Measurements from ENCODE around the gene A4GALT. TPM values are rescaled to one million over a fixed set of nuclear protein-coding genes. Genes with fewer than 3 reads are reported as not detected.

The A4GALT gene
- total and polyA plus RNA-seq, 10 of the 15 experiments (the other 5 are each of a cell fraction or from before 2014, with no cell fraction given), result 0.04 to 3.9 (median 2.3) TPM; not detected in 1

- TF ChIP-seq, protein P1, sequence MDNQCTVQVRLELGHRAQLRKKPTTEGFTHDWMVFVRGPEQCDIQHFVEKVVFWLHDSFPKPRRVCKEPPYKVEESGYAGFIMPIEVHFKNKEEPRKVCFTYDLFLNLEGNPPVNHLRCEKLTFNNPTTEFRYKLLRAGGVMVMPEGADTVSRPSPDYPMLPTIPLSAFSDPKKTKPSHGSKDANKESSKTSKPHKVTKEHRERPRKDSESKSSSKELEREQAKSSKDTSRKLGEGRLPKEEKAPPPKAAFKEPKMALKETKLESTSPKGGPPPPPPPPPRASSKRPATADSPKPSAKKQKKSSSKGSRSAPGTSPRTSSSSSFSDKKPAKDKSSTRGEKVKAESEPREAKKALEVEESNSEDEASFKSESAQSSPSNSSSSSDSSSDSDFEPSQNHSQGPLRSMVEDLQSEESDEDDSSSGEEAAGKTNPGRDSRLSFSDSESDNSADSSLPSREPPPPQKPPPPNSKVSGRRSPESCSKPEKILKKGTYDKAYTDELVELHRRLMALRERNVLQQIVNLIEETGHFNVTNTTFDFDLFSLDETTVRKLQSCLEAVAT (IDR thresholded peaks at IDR 0.05), result peak; percentile 57; the same call in 1 of the 2 replicates
- TF ChIP-seq MXI1 (IDR thresholded peaks at IDR 0.05; ENCODE audit: low read depth, low read length) (no peak), MEF2A (IDR thresholded peaks at IDR 0.05; ENCODE audit: insufficient read depth, low read depth, low read length) (no peak), HDAC6 (IDR thresholded peaks at IDR 0.05; ENCODE audit: unreplicated experiment) (no peak), IKZF2 (IDR thresholded peaks at IDR 0.05) (peak; percentile 35 to 47; a peak in 3 of 4 replicates), TBL1XR1 (IDR thresholded peaks at IDR 0.05; ENCODE audit: low read depth, low read length) (no peak), CBX3 (IDR thresholded peaks at IDR 0.05; ENCODE audit: borderline replicate concordance, low read depth) (no peak), EED (IDR thresholded peaks at IDR 0.05; ENCODE audit: low read depth) (peak; percentile 21; the same call in 1 of the 2 replicates), RAD21 (IDR thresholded peaks at IDR 0.05; ENCODE audit: insufficient read depth, low read depth, low read length) (no peak), NKRF (conservative IDR thresholded peaks at IDR 0.05) (peak; percentile 35; the same call in 1 of the 2 replicates), YY1 (IDR thresholded peaks at IDR 0.05; ENCODE audit: low read depth, low read length) (peak; percentile 9; the same call in 1 of the 2 replicates), TARDBP (IDR thresholded peaks at IDR 0.05; ENCODE audit: borderline replicate concordance) (no peak), E2F8 (IDR thresholded peaks at IDR 0.05; ENCODE audit: low read depth, partially characterized antibody) (peak; percentile 17), NR2F1 (conservative IDR thresholded peaks at IDR 0.05) (peak; percentile 67), SPI1 (IDR thresholded peaks at IDR 0.05; ENCODE audit: borderline replicate concordance, insufficient read depth, low read depth, low read length) (peak; percentile 43; the same call in 1 of the 2 replicates), SIX5 (IDR thresholded peaks at IDR 0.05; ENCODE audit: low read depth, low read length, severe bottlenecking) (no peak), TCF7 (IDR thresholded peaks at IDR 0.05; ENCODE audit: borderline replicate concordance) (no peak), RBBP5 (conservative IDR thresholded peaks at IDR 0.05) (no peak), NR2C1 (IDR thresholded peaks at IDR 0.05) (no peak), SMARCA5 (IDR thresholded peaks at IDR 0.05) (no peak), IKZF1 (conservative IDR thresholded peaks at IDR 0.05) (peak; percentile 66), MTA3 (IDR thresholded peaks at IDR 0.05; ENCODE audit: borderline replicate concordance, low read length) (no peak)
- TF ChIP-seq, protein P2, sequence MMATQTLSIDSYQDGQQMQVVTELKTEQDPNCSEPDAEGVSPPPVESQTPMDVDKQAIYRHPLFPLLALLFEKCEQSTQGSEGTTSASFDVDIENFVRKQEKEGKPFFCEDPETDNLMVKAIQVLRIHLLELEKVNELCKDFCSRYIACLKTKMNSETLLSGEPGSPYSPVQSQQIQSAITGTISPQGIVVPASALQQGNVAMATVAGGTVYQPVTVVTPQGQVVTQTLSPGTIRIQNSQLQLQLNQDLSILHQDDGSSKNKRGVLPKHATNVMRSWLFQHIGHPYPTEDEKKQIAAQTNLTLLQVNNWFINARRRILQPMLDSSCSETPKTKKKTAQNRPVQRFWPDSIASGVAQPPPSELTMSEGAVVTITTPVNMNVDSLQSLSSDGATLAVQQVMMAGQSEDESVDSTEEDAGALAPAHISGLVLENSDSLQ (IDR thresholded peaks at IDR 0.05), result no peak
Measured at GRCh38 chr22:42719656-42720262, 911 bp downstream of the A4GALT start (continued).
